Breast epithelium (tissue), 4 donors: Measurements from ENCODE around the gene ARHGAP15. TPM values are rescaled to one million over a fixed set of nuclear protein-coding genes. Genes with fewer than 3 reads are reported as not detected.

ENCODE experiments used
- DNase-seq, 2 donors: peaks; one replicate each; pipeline ENCODE4 v3.0.0-alpha.2; 2019; ENCODE audit warnings: low spot score in 2 of 2
- H3K27ac ChIP-seq, 2 donors: fragments of 200-600 bp; sonication (generic) in 1 of 2; one replicate each; pipeline ENCODE4 v1.5.1; 2016 to 2019; ENCODE audit warnings: mild to moderate bottlenecking in 1 of 2
- H3K27me3 ChIP-seq, 2 donors: fragments of 200-600 bp; sonication (generic) in 1 of 2; one replicate each; pipeline versions ENCODE4 v1.5.1 to v1.6.0; 2017 to 2019; ENCODE audit warnings: control low read depth in 1 of 2, mild to moderate bottlenecking in 1 of 2
- H3K36me3 ChIP-seq: fragments of 200-600 bp; one replicate; pipeline ENCODE4 v1.5.1; 2019
- H3K4me1 ChIP-seq, 2 donors: fragments of 200-600 bp; sonication (generic); one replicate each; pipeline ENCODE4 v1.5.1; 2016 to 2019; ENCODE audit warnings: control low read depth in 1 of 2
- H3K4me3 ChIP-seq, 3 donors: fragments of 200-600 bp; sonication (generic); 1 replicate in 2 of 3; 2 replicates in 1 of 3; pipeline ENCODE4 v1.5.1; 2016 to 2019; ENCODE audit warnings: mild to moderate bottlenecking in 3 of 3, moderate library complexity in 2 of 3
- H3K9me3 ChIP-seq, 2 donors: fragments of 200-600 bp; sonication (generic) in 1 of 2; one replicate each; pipeline ENCODE4 v1.5.1; 2016 to 2019; ENCODE audit warnings: control low read depth in 1 of 2
- POLR2A ChIP-seq: fragments of 450-650 bp; IDR thresholded peaks from one replicate; pipeline ENCODE4 v1.6.1; 2016; ENCODE audit warnings: antibody characterized with exemption, mild to moderate bottlenecking, moderate library complexity
- POLR2AphosphoS5 ChIP-seq, 3 donors: sonication (generic); formaldehyde crosslinking; IDR thresholded peaks; one replicate each; pipeline ENCODE4 v1.6.1; 2017; ENCODE audit warnings: antibody characterized with exemption in 3 of 3
- intact Hi-C: fragments of 100-400 bp; cut with DNase I; formaldehyde crosslinking; loops from one replicate; pipeline ENCODE4 v1.15.1; 2023; ENCODE audit warnings: low total_unique reads
- total RNA-seq, 3 donors: library from RNA; depleted of rRNA; stranded (reverse); fragments of >200 nt; gene quantifications; one replicate each; pipeline ENCODE4 v1.1.0, GENCODE V29; 2016
- TF ChIP-seq, protein P1 (sequence below), 3 donors: fragments of 450-650 bp; IDR thresholded peaks; one replicate each; pipeline ENCODE4 v1.5.1; 2016 to 2017; ENCODE audit warnings: antibody characterized with exemption in 3 of 3, mild to moderate bottlenecking in 3 of 3, moderate library complexity in 3 of 3

ARHGAP15 gene
- total RNA-seq, 3 donors from 2014 or later: 8.9 to 13.4 (median 10.7) TPM

DNA sequence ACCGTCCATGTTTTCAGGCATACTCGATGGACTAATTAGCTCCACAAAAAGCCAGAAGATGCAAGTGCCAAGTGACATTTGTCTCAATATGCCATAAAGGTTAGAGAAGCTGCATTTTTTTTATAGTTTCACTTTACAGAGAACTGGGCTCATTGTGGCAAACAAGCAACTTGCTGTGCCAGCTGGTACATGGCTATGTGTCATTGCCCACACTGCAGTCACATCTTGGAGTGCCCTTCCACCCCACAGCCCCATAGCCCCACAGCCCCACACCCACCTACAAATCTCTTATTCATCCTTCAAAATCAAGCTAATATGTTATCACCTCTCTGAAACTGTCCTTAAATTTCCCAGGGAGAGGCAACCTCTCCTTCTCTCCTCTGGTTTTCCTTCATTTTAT, 451.9 kb downstream of the ARHGAP15 start:
- TF ChIP-seq POLR2A (no peak), POLR2AphosphoS5 (IDR thresholded peaks at IDR 0.05) (no peak)
- TF ChIP-seq, protein P1, sequence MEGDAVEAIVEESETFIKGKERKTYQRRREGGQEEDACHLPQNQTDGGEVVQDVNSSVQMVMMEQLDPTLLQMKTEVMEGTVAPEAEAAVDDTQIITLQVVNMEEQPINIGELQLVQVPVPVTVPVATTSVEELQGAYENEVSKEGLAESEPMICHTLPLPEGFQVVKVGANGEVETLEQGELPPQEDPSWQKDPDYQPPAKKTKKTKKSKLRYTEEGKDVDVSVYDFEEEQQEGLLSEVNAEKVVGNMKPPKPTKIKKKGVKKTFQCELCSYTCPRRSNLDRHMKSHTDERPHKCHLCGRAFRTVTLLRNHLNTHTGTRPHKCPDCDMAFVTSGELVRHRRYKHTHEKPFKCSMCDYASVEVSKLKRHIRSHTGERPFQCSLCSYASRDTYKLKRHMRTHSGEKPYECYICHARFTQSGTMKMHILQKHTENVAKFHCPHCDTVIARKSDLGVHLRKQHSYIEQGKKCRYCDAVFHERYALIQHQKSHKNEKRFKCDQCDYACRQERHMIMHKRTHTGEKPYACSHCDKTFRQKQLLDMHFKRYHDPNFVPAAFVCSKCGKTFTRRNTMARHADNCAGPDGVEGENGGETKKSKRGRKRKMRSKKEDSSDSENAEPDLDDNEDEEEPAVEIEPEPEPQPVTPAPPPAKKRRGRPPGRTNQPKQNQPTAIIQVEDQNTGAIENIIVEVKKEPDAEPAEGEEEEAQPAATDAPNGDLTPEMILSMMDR (IDR thresholded peaks at IDR 0.05): no peak
- no peaks in the 10 kb centered on the region for H3K4me1 ChIP-seq
- no peaks in the 10 kb centered on the region for H3K27me3 ChIP-seq
- DNase-seq: no peak
- H3K9me3 ChIP-seq: no peaks in the 10 kb centered on the region
- H3K27ac ChIP-seq: no peak overlapping the region
- H3K36me3 ChIP-seq: no peaks in the 10 kb centered on the region
- intact Hi-C loops: loop anchor here (5.0 kb wide), 1 partner anchor 576 kb away; no protein-coding TSS in a partner anchor
- no peak overlapping the region for H3K4me3 ChIP-seq

DNA sequence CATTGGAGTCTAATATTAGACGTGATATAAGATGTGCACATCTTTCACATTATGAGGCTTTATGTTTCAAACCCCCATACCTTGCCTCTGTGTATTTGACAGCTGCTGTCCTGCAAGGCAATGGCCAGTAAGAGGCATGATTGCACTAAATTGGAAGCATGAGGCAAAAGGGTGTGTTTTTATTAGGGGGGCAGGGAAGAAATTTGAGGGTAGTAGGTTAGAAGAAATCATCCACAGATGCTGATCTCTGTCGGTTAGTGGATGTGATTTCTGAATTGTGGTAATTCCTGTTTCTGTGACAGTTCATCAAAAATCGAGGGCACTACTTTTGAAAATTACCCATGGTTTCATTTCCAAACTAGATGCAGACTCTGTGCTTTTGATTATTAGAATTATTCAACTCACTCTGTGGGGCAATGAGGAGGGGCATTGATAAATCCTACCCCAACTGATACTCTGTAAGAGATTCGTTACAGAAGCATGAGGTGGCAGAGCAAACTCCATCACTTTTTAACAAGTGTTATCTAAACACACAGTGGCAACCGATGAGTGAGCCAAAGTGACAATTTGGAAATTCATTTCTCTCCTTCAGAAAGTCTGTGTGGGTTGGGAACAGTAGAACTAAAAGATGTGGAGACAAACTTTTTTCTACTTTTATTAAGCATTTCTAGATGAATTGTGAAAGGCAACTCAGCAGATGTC, 453.0 kb downstream of the ARHGAP15 start:
- no peak for TF ChIP-seq POLR2AphosphoS5 (IDR thresholded peaks at IDR 0.05)
- no peak for TF ChIP-seq POLR2A
- TF ChIP-seq, protein P1 (IDR thresholded peaks at IDR 0.05): no peak
- H3K27ac ChIP-seq: no peak overlapping the region
- H3K9me3 ChIP-seq: no peaks in the 10 kb centered on the region
- no peak for DNase-seq
- no peaks in the 10 kb centered on the region for H3K27me3 ChIP-seq
- H3K4me1 ChIP-seq: no peaks in the 10 kb centered on the region
- intact Hi-C loops: loop anchor here (5.0 kb wide), 1 partner anchor 575 kb away; no protein-coding TSS in a partner anchor
- no peaks in the 10 kb centered on the region for H3K36me3 ChIP-seq
- no peak overlapping the region for H3K4me3 ChIP-seq

DNA sequence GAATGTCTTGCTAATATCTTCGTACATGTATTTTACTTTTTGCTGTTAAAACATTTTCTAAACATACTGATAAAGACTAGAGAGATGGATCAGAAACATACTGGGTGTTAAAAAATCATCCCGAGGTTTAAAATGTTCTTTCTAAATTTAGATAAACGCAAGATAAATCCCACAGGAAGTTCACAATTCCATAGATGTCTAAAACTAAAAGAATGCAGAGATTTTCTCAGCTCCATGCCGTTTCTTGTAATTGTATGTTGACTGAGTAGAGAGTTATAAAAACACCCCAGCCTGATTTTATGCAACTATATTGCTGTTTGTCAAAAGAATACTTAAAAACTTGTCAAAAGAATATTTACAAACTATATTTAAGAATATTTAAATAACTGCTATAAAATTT, 455.7 kb downstream of the ARHGAP15 start:
- H3K9me3 ChIP-seq: no peaks in the 10 kb centered on the region
- H3K4me1 ChIP-seq: no peaks in the 10 kb centered on the region
- no peaks in the 10 kb centered on the region for H3K27me3 ChIP-seq
- no peak overlapping the region for H3K27ac ChIP-seq
- TF ChIP-seq POLR2AphosphoS5 (IDR thresholded peaks at IDR 0.05) (no peak), POLR2A (no peak)
- TF ChIP-seq, protein P1 (IDR thresholded peaks at IDR 0.05): no peak
- DNase-seq: no peak
- no peak overlapping the region for H3K4me3 ChIP-seq
- intact Hi-C loops: loop anchor here (5.0 kb wide), 2 partner anchors 572 to 1247 kb away; no protein-coding TSS in a partner anchor
- H3K36me3 ChIP-seq: no peaks in the 10 kb centered on the region

DNA sequence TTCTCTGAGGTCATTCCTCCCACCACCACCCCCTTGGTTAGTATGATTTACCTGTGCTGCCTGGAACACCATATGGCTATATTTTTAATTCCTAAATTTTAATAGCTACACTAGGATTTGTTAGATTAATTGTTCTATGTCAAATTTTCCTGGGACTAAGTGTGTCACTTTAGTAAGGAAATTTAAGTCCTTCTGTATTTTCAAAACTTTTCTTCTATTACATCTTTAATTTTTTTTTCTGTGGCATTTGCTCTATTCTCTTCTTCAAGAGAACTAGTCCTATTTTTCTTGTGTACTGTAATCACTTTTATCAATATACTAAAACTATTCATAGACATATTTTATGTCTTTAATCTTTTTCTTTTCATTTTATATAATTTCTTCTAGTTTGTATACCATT, 456.9 kb downstream of the ARHGAP15 start:
- H3K4me3 ChIP-seq: no peak overlapping the region

DNA sequence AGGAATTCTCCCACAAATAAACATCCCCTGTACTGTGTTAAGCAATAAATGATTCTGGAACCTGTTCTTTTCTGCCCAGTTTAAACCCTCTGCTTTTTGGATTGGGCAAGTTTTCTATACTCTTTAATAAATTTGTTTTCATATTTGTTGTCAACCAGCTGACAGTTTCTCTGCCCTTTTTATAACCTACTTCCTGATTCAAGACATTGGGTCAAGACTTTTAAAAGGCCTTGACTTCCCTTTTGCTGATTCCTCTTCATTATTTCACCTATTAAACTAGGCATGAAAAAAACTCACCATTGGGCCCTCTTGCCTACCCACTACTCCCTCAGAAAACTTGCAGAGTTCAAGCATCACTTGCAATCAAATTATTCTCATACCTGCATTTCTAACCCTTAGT, 459.5 kb downstream of the ARHGAP15 start:
- Histone ChIP-seq H3K27me3 (no peaks in the 10 kb centered on the region), H3K36me3 (no peaks in the 10 kb centered on the region), H3K27ac (no peak overlapping the region), H3K4me3 (no peak overlapping the region), H3K9me3 (no peaks in the 10 kb centered on the region), H3K4me1 (no peaks in the 10 kb centered on the region)
- intact Hi-C loops: loop anchor here (5.0 kb wide), 1 partner anchor 1244 kb away; no protein-coding TSS in a partner anchor
- TF ChIP-seq POLR2AphosphoS5 (IDR thresholded peaks at IDR 0.05) (no peak), POLR2A (no peak)
- TF ChIP-seq, protein P1 (IDR thresholded peaks at IDR 0.05): no peak
- DNase-seq: no peak

More for the DNA sequence above, 456.9 kb downstream of the ARHGAP15 start:
- intact Hi-C loops: loop anchor here (5.0 kb wide), 1 partner anchor 1246 kb away; no protein-coding TSS in a partner anchor
- H3K9me3 ChIP-seq: no peaks in the 10 kb centered on the region
- H3K27ac ChIP-seq: no peak overlapping the region
- H3K36me3 ChIP-seq: no peaks in the 10 kb centered on the region
- no peak for DNase-seq
- TF ChIP-seq POLR2AphosphoS5 (IDR thresholded peaks at IDR 0.05): no peak
- TF ChIP-seq POLR2A: no peak
- TF ChIP-seq, protein P1 (IDR thresholded peaks at IDR 0.05): no peak
- H3K4me1 ChIP-seq: no peaks in the 10 kb centered on the region
- no peaks in the 10 kb centered on the region for H3K27me3 ChIP-seq
